ENCODE measurements around the gene CST7.

CST7 gene

GRCh38 chr20:24984961-24985640 is 36.0 kb downstream of the CST7 start:
- Histone ChIP-seq H3K4me3 (ENCODE audit: insufficient read length, low read depth) (no peak overlapping the region), H3K4me1 (ENCODE audit: insufficient read depth, insufficient read length) (no peaks in the 10 kb centered on the region), H3K9ac (ENCODE audit: insufficient read length, low read depth) (no peak overlapping the region), H3K9me3 (ENCODE audit: insufficient read depth, low read length) (peaks cover 17% of the 10 kb centered on the region), H3K27me3 (ENCODE audit: insufficient read depth, insufficient read length) (no peaks in the 10 kb centered on the region), H3K36me3 (ENCODE audit: insufficient read depth, insufficient read length, low read length) (peaks cover 46% of the 10 kb centered on the region)
- no peak for DNase-seq (ENCODE audit: low read depth, low spot score)
- TF ChIP-seq SUZ12 (IDR thresholded peaks at IDR 0.05; ENCODE audit: extremely low read depth, insufficient read depth, insufficient read length) (no peak), ZNF274 (IDR thresholded peaks at IDR 0.05; ENCODE audit: low read depth, low read length) (no peak), YY1 (IDR thresholded peaks at IDR 0.05; ENCODE audit: insufficient read depth, insufficient read length) (no peak)

- Histone ChIP-seq H3K9ac (ENCODE audit: insufficient read length, low read depth) (no peak overlapping the region), H3K27me3 (ENCODE audit: insufficient read depth, insufficient read length) (no peaks in the 10 kb centered on the region), H3K36me3 (ENCODE audit: insufficient read depth, insufficient read length, low read length) (peaks cover 41% of the 10 kb centered on the region), H3K4me1 (ENCODE audit: insufficient read depth, insufficient read length) (no peaks in the 10 kb centered on the region), H3K4me3 (ENCODE audit: insufficient read length, low read depth) (no peak overlapping the region), H3K9me3 (ENCODE audit: insufficient read depth, low read length) (peaks cover 10% of the 10 kb centered on the region; the same call in 1 of the 2 replicates)
- DNase-seq (ENCODE audit: low read depth, low spot score) = no peak
- TF ChIP-seq SUZ12 (IDR thresholded peaks at IDR 0.05; ENCODE audit: extremely low read depth, insufficient read depth, insufficient read length) (no peak), YY1 (IDR thresholded peaks at IDR 0.05; ENCODE audit: insufficient read depth, insufficient read length) (no peak), ZNF274 (IDR thresholded peaks at IDR 0.05; ENCODE audit: low read depth, low read length) (no peak)
Measured at GRCh38 chr20:24985802-24986201, 36.7 kb downstream of the CST7 start.

- Histone ChIP-seq H3K9ac (ENCODE audit: insufficient read length, low read depth) (no peak overlapping the region), H3K27me3 (ENCODE audit: insufficient read depth, insufficient read length) (no peaks in the 10 kb centered on the region), H3K9me3 (ENCODE audit: insufficient read depth, low read length) (peaks cover 3% of the 10 kb centered on the region; the same call in 1 of the 2 replicates), H3K4me1 (ENCODE audit: insufficient read depth, insufficient read length) (no peaks in the 10 kb centered on the region), H3K36me3 (ENCODE audit: insufficient read depth, insufficient read length, low read length) (peaks cover 35% of the 10 kb centered on the region), H3K4me3 (ENCODE audit: insufficient read length, low read depth) (no peak overlapping the region)
- TF ChIP-seq ZNF274 (IDR thresholded peaks at IDR 0.05; ENCODE audit: low read depth, low read length) (no peak), SUZ12 (IDR thresholded peaks at IDR 0.05; ENCODE audit: extremely low read depth, insufficient read depth, insufficient read length) (no peak), YY1 (IDR thresholded peaks at IDR 0.05; ENCODE audit: insufficient read depth, insufficient read length) (no peak)
- no peak for DNase-seq (ENCODE audit: low read depth, low spot score)
Measured at GRCh38 chr20:24986436-24987015, 37.5 kb downstream of the CST7 start.

GRCh38 chr20:24987244-24987643 is 38.2 kb downstream of the CST7 start:
- Histone ChIP-seq H3K27me3 (ENCODE audit: insufficient read depth, insufficient read length) (no peaks in the 10 kb centered on the region), H3K9me3 (ENCODE audit: insufficient read depth, low read length) (no peaks in the 10 kb centered on the region), H3K4me1 (ENCODE audit: insufficient read depth, insufficient read length) (no peaks in the 10 kb centered on the region), H3K4me3 (ENCODE audit: insufficient read length, low read depth) (no peak overlapping the region), H3K36me3 (ENCODE audit: insufficient read depth, insufficient read length, low read length) (peaks cover 29% of the 10 kb centered on the region), H3K9ac (ENCODE audit: insufficient read length, low read depth) (no peak overlapping the region)
- DNase-seq (ENCODE audit: low read depth, low spot score) = no peak
- no peak for TF ChIP-seq ZNF274 (IDR thresholded peaks at IDR 0.05; ENCODE audit: low read depth, low read length)
- no peak for TF ChIP-seq SUZ12 (IDR thresholded peaks at IDR 0.05; ENCODE audit: extremely low read depth, insufficient read depth, insufficient read length)
- no peak for TF ChIP-seq YY1 (IDR thresholded peaks at IDR 0.05; ENCODE audit: insufficient read depth, insufficient read length)

GRCh38 chr20:24987873-24988835 is 39.1 kb downstream of the CST7 start:
- no peaks in the 10 kb centered on the region for H3K27me3 ChIP-seq (ENCODE audit: insufficient read depth, insufficient read length)
- no peaks in the 10 kb centered on the region for H3K9me3 ChIP-seq (ENCODE audit: insufficient read depth, low read length)
- peaks cover 27% of the 10 kb centered on the region for H3K36me3 ChIP-seq (ENCODE audit: insufficient read depth, insufficient read length, low read length)
- TF ChIP-seq YY1 (IDR thresholded peaks at IDR 0.05; ENCODE audit: insufficient read depth, insufficient read length) (no peak), ZNF274 (IDR thresholded peaks at IDR 0.05; ENCODE audit: low read depth, low read length) (no peak), SUZ12 (IDR thresholded peaks at IDR 0.05; ENCODE audit: extremely low read depth, insufficient read depth, insufficient read length) (no peak)
- H3K4me1 ChIP-seq (ENCODE audit: insufficient read depth, insufficient read length) = no peaks in the 10 kb centered on the region
- H3K9ac ChIP-seq (ENCODE audit: insufficient read length, low read depth) = no peak overlapping the region
- H3K4me3 ChIP-seq (ENCODE audit: insufficient read length, low read depth) = no peak overlapping the region
- DNase-seq (ENCODE audit: low read depth, low spot score) = no peak

- no peaks in the 10 kb centered on the region for H3K9me3 ChIP-seq (ENCODE audit: insufficient read depth, low read length)
- no peak overlapping the region for H3K4me3 ChIP-seq (ENCODE audit: insufficient read length, low read depth)
- DNase-seq (ENCODE audit: low read depth, low spot score) = no peak
- H3K4me1 ChIP-seq (ENCODE audit: insufficient read depth, insufficient read length) = no peaks in the 10 kb centered on the region
- no peak overlapping the region for H3K9ac ChIP-seq (ENCODE audit: insufficient read length, low read depth)
- no peak for TF ChIP-seq SUZ12 (IDR thresholded peaks at IDR 0.05; ENCODE audit: extremely low read depth, insufficient read depth, insufficient read length)
- no peak for TF ChIP-seq YY1 (IDR thresholded peaks at IDR 0.05; ENCODE audit: insufficient read depth, insufficient read length)
- no peak for TF ChIP-seq ZNF274 (IDR thresholded peaks at IDR 0.05; ENCODE audit: low read depth, low read length)
- H3K27me3 ChIP-seq (ENCODE audit: insufficient read depth, insufficient read length) = no peaks in the 10 kb centered on the region
- H3K36me3 ChIP-seq (ENCODE audit: insufficient read depth, insufficient read length, low read length) = peaks cover 19% of the 10 kb centered on the region
Measured at GRCh38 chr20:24989162-24989561, 40.1 kb downstream of the CST7 start.

All from NT2/D1 (cell line).